Measurements from ENCODE around the gene C2CD5.
"Not testable (repeated sequence)": the region's sequence is repeated elsewhere in the genome, so short reads cannot be mapped to it uniquely, and the experiment has no call there.

The C2CD5 gene

DNA sequence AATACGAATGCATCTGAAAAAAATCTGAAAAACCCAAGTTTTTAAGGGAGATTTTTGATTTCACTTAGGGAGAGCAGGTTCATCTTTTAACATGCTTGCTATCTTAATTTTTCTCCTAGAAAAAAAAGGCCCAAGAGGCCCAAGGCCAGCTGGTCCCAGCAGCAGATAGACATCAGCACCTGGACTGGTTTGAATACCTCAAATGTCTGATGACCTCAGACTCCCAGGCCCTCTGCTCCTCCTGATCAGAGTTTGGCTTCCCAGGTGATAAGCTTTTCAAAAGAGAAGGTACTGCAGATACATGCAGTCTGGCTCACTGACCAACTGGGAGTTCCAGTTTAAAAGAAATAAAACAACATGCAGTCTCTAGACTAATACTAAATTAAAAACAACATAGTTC lies 82.6 kb downstream of the C2CD5 start:
- CTCF ChIA-PET, result interaction anchor here (0.7 to 8.5 kb wide), 14 partner anchors 12 to 765 kb away, joined by 3 to 90 read pairs (median 8); no protein-coding TSS in a partner anchor
- TF ChIP-seq, protein P1, sequence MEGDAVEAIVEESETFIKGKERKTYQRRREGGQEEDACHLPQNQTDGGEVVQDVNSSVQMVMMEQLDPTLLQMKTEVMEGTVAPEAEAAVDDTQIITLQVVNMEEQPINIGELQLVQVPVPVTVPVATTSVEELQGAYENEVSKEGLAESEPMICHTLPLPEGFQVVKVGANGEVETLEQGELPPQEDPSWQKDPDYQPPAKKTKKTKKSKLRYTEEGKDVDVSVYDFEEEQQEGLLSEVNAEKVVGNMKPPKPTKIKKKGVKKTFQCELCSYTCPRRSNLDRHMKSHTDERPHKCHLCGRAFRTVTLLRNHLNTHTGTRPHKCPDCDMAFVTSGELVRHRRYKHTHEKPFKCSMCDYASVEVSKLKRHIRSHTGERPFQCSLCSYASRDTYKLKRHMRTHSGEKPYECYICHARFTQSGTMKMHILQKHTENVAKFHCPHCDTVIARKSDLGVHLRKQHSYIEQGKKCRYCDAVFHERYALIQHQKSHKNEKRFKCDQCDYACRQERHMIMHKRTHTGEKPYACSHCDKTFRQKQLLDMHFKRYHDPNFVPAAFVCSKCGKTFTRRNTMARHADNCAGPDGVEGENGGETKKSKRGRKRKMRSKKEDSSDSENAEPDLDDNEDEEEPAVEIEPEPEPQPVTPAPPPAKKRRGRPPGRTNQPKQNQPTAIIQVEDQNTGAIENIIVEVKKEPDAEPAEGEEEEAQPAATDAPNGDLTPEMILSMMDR (IDR thresholded peaks at IDR 0.05; ENCODE audit: insufficient read depth, low read length, missing control alignments), result no peak
- POLR2A ChIA-PET, result interaction anchor here (1.0 to 1.2 kb wide), 2 partner anchors 82 to 415 kb away, joined by 3 to 4 read pairs; partner anchors contain the start of gene C2CD5
- H3K4me3 ChIP-seq (ENCODE audit: low read depth, low read length), result no peak overlapping the region
- DNase-seq (ENCODE audit: low read depth, low spot score), result no peak

DNA sequence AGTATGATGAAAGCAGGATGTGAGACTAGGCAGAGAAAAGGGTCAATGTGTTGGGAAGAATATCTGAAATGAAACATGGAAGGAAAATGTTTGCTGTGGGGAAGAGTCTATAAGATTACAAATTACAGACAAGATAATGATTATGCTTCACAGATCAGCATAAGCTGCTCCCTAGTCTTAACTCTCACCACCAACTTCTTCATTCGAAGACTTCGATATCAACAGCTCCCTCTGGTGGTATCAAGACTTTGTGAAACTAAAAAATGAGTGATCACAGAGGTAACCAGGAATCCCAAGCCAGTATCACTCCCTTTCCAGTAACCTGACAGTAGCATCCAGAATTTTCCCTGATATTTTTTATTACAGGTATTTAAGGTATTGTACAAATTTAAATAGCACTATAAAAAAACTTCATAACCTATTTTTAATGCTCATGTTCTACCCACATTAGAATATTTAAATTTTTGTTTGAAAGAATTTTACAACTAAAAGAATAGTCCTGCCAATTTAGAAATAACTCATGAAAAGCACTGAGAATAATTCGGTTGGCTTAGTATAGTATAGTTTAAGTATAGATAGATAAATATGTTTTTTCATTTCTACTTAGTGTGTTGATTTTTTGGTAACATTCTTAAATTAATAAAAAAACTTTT lies 84.4 kb downstream of the C2CD5 start:
- no peak for DNase-seq (ENCODE audit: low read depth, low spot score)
- CTCF ChIA-PET, result interaction anchor here (0.6 to 8.5 kb wide), 24 partner anchors 8 to 763 kb away, joined by 3 to 90 read pairs (median 5); no protein-coding TSS in a partner anchor
- POLR2A ChIA-PET, result no interaction called here
- TF ChIP-seq, protein P1 (IDR thresholded peaks at IDR 0.05; ENCODE audit: insufficient read depth, low read length, missing control alignments), result peak; percentile 64
- H3K4me3 ChIP-seq (ENCODE audit: low read depth, low read length), result no peak overlapping the region

DNA sequence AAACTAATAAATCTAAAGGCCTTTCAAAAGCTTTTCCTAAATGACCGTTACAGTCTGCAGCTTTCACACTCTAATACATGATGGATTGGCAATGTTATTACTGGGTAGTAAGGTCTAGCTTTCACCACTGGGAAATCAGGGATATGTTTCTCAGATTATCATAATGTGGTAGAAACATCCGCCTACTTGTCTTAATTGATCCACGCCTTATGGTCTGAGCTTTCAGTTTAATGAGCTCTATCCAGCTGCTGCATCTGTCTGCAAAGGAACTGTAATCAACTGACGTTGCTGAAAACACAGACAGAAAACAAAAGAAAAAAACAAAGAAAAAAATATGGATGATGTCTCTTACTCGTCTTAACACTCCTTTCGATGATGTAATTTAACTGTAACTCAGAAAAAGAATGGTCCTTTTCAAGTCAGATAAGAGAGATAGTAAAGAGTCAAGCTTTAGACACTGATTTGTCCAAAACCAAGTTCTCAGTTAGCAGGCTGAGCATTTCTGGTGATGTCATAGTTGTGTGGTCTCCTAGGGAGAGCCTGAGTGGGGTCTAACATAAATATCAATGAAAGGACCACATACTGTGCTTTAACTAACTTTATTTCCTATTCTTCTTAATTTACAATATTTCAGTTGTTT lies 85.9 kb downstream of the C2CD5 start:
- CTCF ChIA-PET, result interaction anchor here (0.6 to 8.5 kb wide), 11 partner anchors 9 to 761 kb away, joined by 3 to 90 read pairs (median 22); no protein-coding TSS in a partner anchor
- POLR2A ChIA-PET, result no interaction called here

DNA sequence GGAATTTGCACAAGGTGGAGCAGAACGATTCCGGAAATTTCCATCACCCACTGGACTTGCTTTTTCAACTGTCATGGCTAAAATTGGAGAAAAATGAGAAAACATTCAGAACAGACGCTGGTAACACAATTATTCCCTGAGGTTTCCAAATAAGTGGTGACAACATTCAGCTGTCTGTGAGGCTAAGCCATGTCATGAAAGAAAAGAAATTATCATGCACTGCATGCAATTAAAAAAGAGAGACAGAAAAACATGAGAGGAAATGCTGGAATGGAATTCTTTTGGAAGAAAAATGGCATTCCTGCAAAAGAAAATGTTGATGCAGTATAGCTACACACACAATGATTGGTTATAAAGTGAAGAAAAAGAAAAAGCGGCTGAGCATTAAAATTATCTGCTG lies 87.3 kb downstream of the C2CD5 start:
- POLR2A ChIA-PET, result no interaction called here
- CTCF ChIA-PET, result interaction anchor here (0.8 to 8.5 kb wide), 7 partner anchors 8 to 759 kb away, joined by 3 to 90 read pairs (median 40); no protein-coding TSS in a partner anchor
- DNase-seq (ENCODE audit: low read depth, low spot score), result no peak
- H3K4me3 ChIP-seq (ENCODE audit: low read depth, low read length), result no peak overlapping the region
- TF ChIP-seq, protein P1 (IDR thresholded peaks at IDR 0.05; ENCODE audit: insufficient read depth, low read length, missing control alignments), result no peak

More for the DNA sequence above, 85.9 kb downstream of the C2CD5 start:
- DNase-seq (ENCODE audit: low read depth, low spot score), result no peak
- TF ChIP-seq, protein P1 (IDR thresholded peaks at IDR 0.05; ENCODE audit: insufficient read depth, low read length, missing control alignments), result no peak
- H3K4me3 ChIP-seq (ENCODE audit: low read depth, low read length), result no peak overlapping the region

DNA sequence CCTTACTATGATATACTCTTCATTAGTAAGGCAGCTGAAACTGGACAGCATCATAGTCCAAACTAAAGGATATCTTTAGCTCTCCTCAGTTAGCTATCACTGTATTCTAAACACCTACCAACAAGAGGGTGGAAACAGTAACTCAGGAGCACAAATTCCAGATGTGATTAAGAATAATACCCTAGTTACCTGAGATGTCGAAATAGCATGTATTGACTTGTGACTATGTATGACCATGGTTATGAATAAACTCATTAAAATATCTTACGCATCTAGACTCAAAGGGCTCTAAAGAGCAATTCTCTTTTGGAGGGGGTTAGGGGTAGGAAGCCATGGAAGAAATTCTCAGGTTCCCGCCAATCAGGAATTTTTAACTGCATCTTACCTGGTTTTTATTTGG lies 90.8 kb downstream of the C2CD5 start:
- no peak for DNase-seq (ENCODE audit: low read depth, low spot score)
- ChIA-PET POLR2A (no interaction called here), CTCF (interaction anchor here (1.3 to 2.7 kb wide), 2 partner anchors 11 to 756 kb away, joined by 3 to 14 read pairs; no protein-coding TSS in a partner anchor)
- no peak overlapping the region for H3K4me3 ChIP-seq (ENCODE audit: low read depth, low read length)
- TF ChIP-seq, protein P1 (IDR thresholded peaks at IDR 0.05; ENCODE audit: insufficient read depth, low read length, missing control alignments), result no peak

DNA sequence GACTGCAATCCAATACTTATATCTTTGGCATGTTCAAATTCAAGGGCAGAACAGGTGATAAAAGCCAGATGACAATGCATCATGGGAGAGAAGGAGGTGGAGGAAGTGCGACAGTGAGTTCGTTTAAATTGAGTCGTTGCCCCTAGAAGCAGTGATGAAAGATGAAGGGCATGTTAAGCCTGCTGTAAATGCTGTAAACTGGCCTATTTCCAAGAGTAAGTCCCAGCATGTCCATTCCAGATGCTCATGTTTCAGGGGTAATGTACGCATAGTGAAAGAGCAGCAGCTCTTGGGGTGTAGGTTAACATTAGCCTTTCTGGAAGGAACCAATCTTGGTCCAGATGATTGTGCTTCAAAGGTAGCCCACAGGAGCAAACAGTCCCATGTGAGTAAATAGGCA lies 97.1 kb downstream of the C2CD5 start:
- ChIA-PET CTCF (interaction anchor here (1.3 to 8.3 kb wide), 3 partner anchors 12 to 364 kb away, joined by 4 to 90 read pairs (median 10); no protein-coding TSS in a partner anchor), POLR2A (no interaction called here)
- no peak overlapping the region for H3K4me3 ChIP-seq (ENCODE audit: low read depth, low read length)
- TF ChIP-seq, protein P1 (IDR thresholded peaks at IDR 0.05; ENCODE audit: insufficient read depth, low read length, missing control alignments), result no peak
- no peak for DNase-seq (ENCODE audit: low read depth, low spot score)

DNA sequence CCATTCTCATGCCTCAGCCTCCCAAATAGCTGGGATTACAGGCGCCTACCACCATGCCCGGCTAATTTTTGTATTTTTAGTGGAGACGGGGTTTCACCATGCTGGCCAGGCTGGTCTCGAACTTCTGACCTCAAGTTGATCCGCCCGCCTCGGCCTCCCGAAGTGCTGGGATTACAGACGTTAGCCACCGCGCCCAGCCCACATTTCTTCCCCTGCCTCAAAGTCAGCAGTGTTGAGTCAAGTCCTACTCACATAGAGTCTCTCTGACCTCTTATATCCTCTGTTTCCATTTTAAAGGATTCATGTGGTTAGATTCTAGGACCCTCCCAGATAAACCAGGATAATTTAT lies 100.1 kb downstream of the C2CD5 start:
- DNase-seq (ENCODE audit: low read depth, low spot score); POLR2A ChIA-PET; H3K4me3 ChIP-seq (ENCODE audit: low read depth, low read length): not testable (repeated sequence)
- CTCF ChIA-PET, result interaction anchor here (1.0 to 2.5 kb wide), 11 partner anchors 8 to 748 kb away, joined by 3 to 29 read pairs (median 10); no protein-coding TSS in a partner anchor
